HEK293 (cell line): Measurements from ENCODE around the gene MRPL41.

Experiments used
- CTCF ChIA-PET: fragments of 350-600 bp; formaldehyde crosslinking; extraction: SDS; loops from one replicate; lab custom pipeline; 2021; ENCODE audit warnings: antibody characterized with exemption; lab: Yijun Ruan, JAX
- POLR2A ChIA-PET: fragments of 300-600 bp; formaldehyde crosslinking; extraction: SDS; loops from one replicate; lab custom pipeline; 2020; ENCODE audit warnings: antibody characterized with exemption, inconsistent platforms; lab: Yijun Ruan, JAX
- H3K27ac ChIP-seq: fragments of 200-500 bp; sonication (Bioruptor generic); 2 replicates; pipeline ENCODE4 v1.5.1; 2014; ENCODE audit warnings: low read depth, low read length, control low read depth, inconsistent platforms; ENCODE audit errors: extremely low read depth
- H3K36me3 ChIP-seq, 2 experiments: fragments of 200-500 bp in 1 of 2; sonication (Bioruptor generic) in 1 of 2; 1 replicate in 1 of 2; 2 replicates in 1 of 2; pipeline ENCODE4 v1.5.1; 2014 to 2017; ENCODE audit warnings: inconsistent platforms in 2 of 2, low read length in 2 of 2; ENCODE audit not compliant: control insufficient read depth in 2 of 2, insufficient read depth in 1 of 2
- H3K4me1 ChIP-seq: fragments of 200-500 bp; sonication (Bioruptor generic); 2 replicates; pipeline ENCODE4 v1.5.1; 2014; ENCODE audit warnings: mild to moderate bottlenecking, low read length, inconsistent platforms; ENCODE audit not compliant: control insufficient read depth, insufficient read depth
- H3K4me3 ChIP-seq: 2 replicates; pipeline ENCODE4 v1.5.1; 2011; ENCODE audit warnings: low read depth, mild to moderate bottlenecking, control low read depth, low read length, moderate library complexity
- H3K9me3 ChIP-seq: fragments of 200-500 bp; sonication (Bioruptor generic); 2 replicates; pipeline ENCODE4 v1.5.1; 2014; ENCODE audit warnings: low read depth, low read length, inconsistent platforms; ENCODE audit not compliant: control insufficient read depth, insufficient read depth
- BCL11B ChIP-seq: fragments of 450-650 bp; formaldehyde crosslinking; IDR thresholded peaks from 2 replicates; pipeline ENCODE4 v1.5.1; 2016; ENCODE audit warnings: low read depth, missing biosample characterization, missing genetic modification characterization
- FEZF1 ChIP-seq: fragments of 450-650 bp; formaldehyde crosslinking; IDR thresholded peaks from 2 replicates; pipeline ENCODE4 v1.5.1; 2016; ENCODE audit warnings: missing biosample characterization, missing genetic modification characterization
- HIC1 ChIP-seq: fragments of 450-650 bp; formaldehyde crosslinking; IDR thresholded peaks from 2 replicates; pipeline ENCODE4 v1.5.1; 2016; ENCODE audit warnings: missing biosample characterization, missing genetic modification characterization
- OSR2 ChIP-seq: fragments of 450-650 bp; formaldehyde crosslinking; IDR thresholded peaks from 2 replicates; pipeline ENCODE4 v1.5.1; 2016; ENCODE audit warnings: missing biosample characterization, missing genetic modification characterization
- ZBTB17 ChIP-seq: fragments of 450-650 bp; formaldehyde crosslinking; IDR thresholded peaks from 2 replicates; pipeline ENCODE4 v1.5.1; 2016; ENCODE audit warnings: missing biosample characterization, missing genetic modification characterization
- ZBTB20 ChIP-seq: fragments of 450-650 bp; formaldehyde crosslinking; IDR thresholded peaks from 2 replicates; pipeline ENCODE4 v1.5.1; 2016; ENCODE audit warnings: missing biosample characterization, missing genetic modification characterization
- ZBTB6 ChIP-seq: fragments of 450-650 bp; formaldehyde crosslinking; IDR thresholded peaks from 2 replicates; pipeline ENCODE4 v1.5.1; 2017; ENCODE audit warnings: missing biosample characterization, missing genetic modification characterization
- ZFP69B ChIP-seq: fragments of 450-650 bp; formaldehyde crosslinking; IDR thresholded peaks from 2 replicates; pipeline ENCODE4 v1.5.1; 2016; ENCODE audit warnings: missing biosample characterization, missing genetic modification characterization
- ZNF114 ChIP-seq: fragments of 450-650 bp; formaldehyde crosslinking; IDR thresholded peaks from 2 replicates; pipeline ENCODE4 v1.5.0; 2017; ENCODE audit warnings: missing biosample characterization, missing genetic modification characterization
- ZNF133 ChIP-seq: fragments of 450-650 bp; formaldehyde crosslinking; IDR thresholded peaks from 2 replicates; pipeline ENCODE4 v1.5.1; 2016; ENCODE audit warnings: missing biosample characterization, missing genetic modification characterization
- ZNF175 ChIP-seq: fragments of 450-650 bp; formaldehyde crosslinking; IDR thresholded peaks from 2 replicates; pipeline ENCODE4 v1.5.1; 2016; ENCODE audit warnings: missing biosample characterization, missing genetic modification characterization
- ZNF19 ChIP-seq: fragments of 450-650 bp; formaldehyde crosslinking; IDR thresholded peaks from 2 replicates; pipeline ENCODE4; 2016; ENCODE audit warnings: missing biosample characterization, missing genetic modification characterization, low read depth
- ZNF391 ChIP-seq: fragments of 450-650 bp; formaldehyde crosslinking; IDR thresholded peaks from 2 replicates; pipeline ENCODE4 v1.5.1; 2016; ENCODE audit warnings: low read depth, missing biosample characterization, missing genetic modification characterization, borderline replicate concordance
- ZNF404 ChIP-seq: fragments of 450-650 bp; formaldehyde crosslinking; IDR thresholded peaks from 2 replicates; pipeline ENCODE4 v1.5.1; 2017; ENCODE audit warnings: missing biosample characterization, missing genetic modification characterization
- ZNF501 ChIP-seq: fragments of 450-650 bp; formaldehyde crosslinking; IDR thresholded peaks from 2 replicates; pipeline ENCODE4 v1.5.1; 2016; ENCODE audit warnings: missing biosample characterization, missing genetic modification characterization
- ZNF510 ChIP-seq: fragments of 450-650 bp; formaldehyde crosslinking; IDR thresholded peaks from 2 replicates; pipeline ENCODE4 v1.5.1; 2018; ENCODE audit warnings: mild to moderate bottlenecking, missing genetic modification characterization, missing biosample characterization; ENCODE audit not compliant: insufficient replicate concordance
- ZNF544 ChIP-seq: fragments of 450-650 bp; formaldehyde crosslinking; IDR thresholded peaks from 2 replicates; pipeline ENCODE4 v1.5.0; 2017; ENCODE audit warnings: missing biosample characterization, missing genetic modification characterization
- ZNF629 ChIP-seq: fragments of 450-650 bp; formaldehyde crosslinking; IDR thresholded peaks from 2 replicates; pipeline ENCODE4 v1.5.1; 2017; ENCODE audit warnings: missing biosample characterization, missing genetic modification characterization
- ZNF654 ChIP-seq: fragments of 450-650 bp; formaldehyde crosslinking; IDR thresholded peaks from 2 replicates; pipeline ENCODE4 v1.5.1; 2016; ENCODE audit warnings: low read depth, missing biosample characterization, missing genetic modification characterization
- ZNF664 ChIP-seq: fragments of 450-650 bp; formaldehyde crosslinking; IDR thresholded peaks from 2 replicates; pipeline ENCODE4 v1.5.1; 2016; ENCODE audit warnings: missing biosample characterization, missing genetic modification characterization
- ZNF677 ChIP-seq: fragments of 450-650 bp; IDR thresholded peaks from 2 replicates; pipeline ENCODE4 v1.5.0; 2018; ENCODE audit warnings: missing biosample characterization, mild to moderate bottlenecking, missing genetic modification characterization, moderate library complexity
- ZNF768 ChIP-seq: fragments of 450-650 bp; formaldehyde crosslinking; IDR thresholded peaks from 2 replicates; pipeline ENCODE4 v1.5.1; 2018; ENCODE audit warnings: missing biosample characterization, mild to moderate bottlenecking, missing genetic modification characterization
- ZNF830 ChIP-seq: fragments of 450-650 bp; IDR thresholded peaks from 2 replicates; pipeline ENCODE4 v1.5.0; 2018; ENCODE audit warnings: missing biosample characterization, missing genetic modification characterization, low read depth, mild to moderate bottlenecking, moderate library complexity
- ZSCAN16 ChIP-seq: fragments of 450-650 bp; formaldehyde crosslinking; IDR thresholded peaks from 2 replicates; pipeline ENCODE4 v1.5.1; 2016; ENCODE audit warnings: missing biosample characterization, missing genetic modification characterization
- ZXDB ChIP-seq: fragments of 450-650 bp; formaldehyde crosslinking; IDR thresholded peaks from 2 replicates; pipeline ENCODE4 v1.5.1; 2016; ENCODE audit warnings: missing biosample characterization, missing genetic modification characterization

The MRPL41 gene

GRCh38 chr9:137538058-137538457 is 13.6 kb upstream of the MRPL41 start:
- Histone ChIP-seq H3K4me1 (no peaks in the 10 kb centered on the region), H3K27ac (no peak overlapping the region), H3K4me3 (no peak overlapping the region), H3K9me3 (no peaks in the 10 kb centered on the region), H3K36me3 (no peaks in the 10 kb centered on the region; a peak in 1 of 3 replicates)
- CTCF ChIA-PET: interaction anchor here (0.6 to 2.2 kb wide), 5 partner anchors 8 to 251 kb away, joined by 3 to 6 read pairs (median 4); no protein-coding TSS in a partner anchor
- POLR2A ChIA-PET: no interaction called here
- TF ChIP-seq ZBTB20 (tag by site-specific recombination) (no peak), ZNF391 (tag by site-specific recombination) (no peak), ZSCAN16 (tag by site-specific recombination) (no peak)

- no peak for TF ChIP-seq OSR2 (tag by site-specific recombination)
- no peak for TF ChIP-seq ZNF133
- TF ChIP-seq ZFP69B: no peak
- no peak for TF ChIP-seq ZNF544 (tag by site-specific recombination)
- TF ChIP-seq, all 188 proteins: peak for 0
- ChIA-PET CTCF (interaction anchor here (1.8 kb wide), 1 partner anchor 254 kb away, joined by 6 read pairs; no protein-coding TSS in a partner anchor), POLR2A (interaction anchor here (2.2 kb wide), 1 partner anchor 12 kb away, joined by 7 read pairs; the partner anchor contains the start of gene MRPL41)
- H3K9me3 ChIP-seq: no peaks in the 10 kb centered on the region
- H3K36me3 ChIP-seq: no peaks in the 10 kb centered on the region; a peak in 1 of 3 replicates
- no peak overlapping the region for H3K27ac ChIP-seq
- H3K4me1 ChIP-seq: no peaks in the 10 kb centered on the region
- H3K4me3 ChIP-seq: no peak overlapping the region
These were observed 11.1 kb upstream of the MRPL41 start for GRCh38 chr9:137540536-137540935.

- Histone ChIP-seq H3K27ac (no peak overlapping the region), H3K9me3 (no peaks in the 10 kb centered on the region), H3K36me3 (peaks cover 0 to 4% of the 10 kb centered on the region in 2 experiments; a peak in 2 of 3 replicates), H3K4me1 (no peaks in the 10 kb centered on the region), H3K4me3 (no peak overlapping the region)
- ChIA-PET CTCF (interaction anchor here (6.2 kb wide), 1 partner anchor 7 kb away, joined by 35 read pairs; no protein-coding TSS in a partner anchor), POLR2A (interaction anchor here (0.5 kb wide), 2 partner anchors 31 to 1125 kb away, joined by 5 to 8 read pairs; no protein-coding TSS in a partner anchor)
- TF ChIP-seq ZNF664 (tag by site-specific recombination): no peak
- no peak for TF ChIP-seq ZNF114 (tag by site-specific recombination)
- no peak for TF ChIP-seq ZNF404 (tag by site-specific recombination)
These were observed 9.2 kb upstream of the MRPL41 start for GRCh38 chr9:137542486-137542885.

- CTCF ChIA-PET: interaction anchor here (1.0 to 6.2 kb wide), 4 partner anchors 8 to 15 kb away, joined by 3 to 35 read pairs (median 4); no protein-coding TSS in a partner anchor
- Histone ChIP-seq H3K36me3 (peaks cover 0 to 4% of the 10 kb centered on the region in 2 experiments; a peak in 2 of 3 replicates), H3K4me3 (no peak overlapping the region), H3K9me3 (no peaks in the 10 kb centered on the region), H3K4me1 (no peaks in the 10 kb centered on the region), H3K27ac (no peak overlapping the region)
- POLR2A ChIA-PET: no interaction called here
- TF ChIP-seq ZNF629 (tag by site-specific recombination) (no peak), ZNF654 (tag by site-specific recombination) (no peak), FEZF1 (tag by site-specific recombination) (no peak), ZBTB17 (no peak), ZNF768 (tag by site-specific recombination) (no peak), ZXDB (no peak), ZNF501 (no peak), ZNF677 (tag by site-specific recombination) (no peak), ZNF19 (no peak), ZNF510 (tag by site-specific recombination) (no peak), HIC1 (tag by site-specific recombination) (no peak), BCL11B (tag by site-specific recombination) (no peak), ZNF175 (tag by site-specific recombination) (no peak), ZBTB6 (no peak), ZNF830 (no peak)
These were observed 8.3 kb upstream of the MRPL41 start for GRCh38 chr9:137543237-137543963.
